Adrenal gland (tissue), 5 donors: ENCODE measurements around the gene GNB1L.

Experiments
- POLR2A ChIP-seq, 2 donors: fragments of 450-650 bp; IDR thresholded peaks; one replicate each; pipeline ENCODE4 v1.6.1; 2017; ENCODE audit warnings: antibody characterized with exemption in 2 of 2, mild to moderate bottlenecking in 2 of 2, moderate library complexity in 1 of 2
- TF ChIP-seq, protein P1 (sequence below), 6 experiments: fragments of 450-650 bp in 4 of 6; fragments of 200-600 bp in 2 of 6; sonication (generic) in 1 of 6; IDR thresholded peaks; 1 replicate in 5 of 6; 2 replicates in 1 of 6; pipeline versions ENCODE4 v1.5.1 to v1.8.0; 2016 to 2021; ENCODE audit warnings: antibody characterized with exemption in 6 of 6, mild to moderate bottlenecking in 2 of 6, moderate library complexity in 1 of 6
- donor health status: DM: no; HTN: no; CAD: no.

DNA sequence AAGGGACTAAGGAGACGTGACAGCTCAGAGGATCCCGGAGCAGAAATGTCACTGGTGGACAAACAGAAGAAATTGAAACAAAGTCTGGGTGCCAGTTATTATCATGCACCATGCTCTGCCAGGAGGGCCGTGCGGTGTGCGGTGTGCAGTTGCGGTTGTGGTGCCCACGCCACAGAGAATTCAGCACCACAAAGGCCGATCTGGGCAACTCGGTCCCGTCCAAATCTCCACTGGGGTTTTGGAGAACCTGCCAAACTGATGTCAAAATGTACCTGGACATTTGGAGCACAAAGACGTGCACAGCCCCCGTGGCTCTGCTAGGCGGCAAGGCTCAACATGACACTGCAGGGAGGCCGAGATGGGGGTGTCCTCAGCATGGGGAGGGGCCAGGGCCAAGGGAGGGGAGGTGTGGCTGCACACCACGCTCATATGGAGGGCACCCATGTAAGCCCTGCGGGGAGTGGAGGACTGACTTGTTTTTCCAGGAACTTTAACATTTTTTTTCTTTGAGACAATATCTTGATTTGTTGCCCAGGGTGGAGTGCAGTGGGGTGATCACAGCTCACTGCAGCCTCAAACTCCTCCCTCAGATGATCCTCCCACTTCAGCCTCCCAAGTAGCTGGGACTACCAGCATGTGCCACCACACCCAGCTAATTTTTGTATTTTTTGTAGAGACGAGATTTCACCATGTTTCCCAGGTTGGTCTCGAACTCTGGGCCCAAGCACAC lies 39.4 kb downstream of the GNB1L start:
- TF ChIP-seq, protein P1, sequence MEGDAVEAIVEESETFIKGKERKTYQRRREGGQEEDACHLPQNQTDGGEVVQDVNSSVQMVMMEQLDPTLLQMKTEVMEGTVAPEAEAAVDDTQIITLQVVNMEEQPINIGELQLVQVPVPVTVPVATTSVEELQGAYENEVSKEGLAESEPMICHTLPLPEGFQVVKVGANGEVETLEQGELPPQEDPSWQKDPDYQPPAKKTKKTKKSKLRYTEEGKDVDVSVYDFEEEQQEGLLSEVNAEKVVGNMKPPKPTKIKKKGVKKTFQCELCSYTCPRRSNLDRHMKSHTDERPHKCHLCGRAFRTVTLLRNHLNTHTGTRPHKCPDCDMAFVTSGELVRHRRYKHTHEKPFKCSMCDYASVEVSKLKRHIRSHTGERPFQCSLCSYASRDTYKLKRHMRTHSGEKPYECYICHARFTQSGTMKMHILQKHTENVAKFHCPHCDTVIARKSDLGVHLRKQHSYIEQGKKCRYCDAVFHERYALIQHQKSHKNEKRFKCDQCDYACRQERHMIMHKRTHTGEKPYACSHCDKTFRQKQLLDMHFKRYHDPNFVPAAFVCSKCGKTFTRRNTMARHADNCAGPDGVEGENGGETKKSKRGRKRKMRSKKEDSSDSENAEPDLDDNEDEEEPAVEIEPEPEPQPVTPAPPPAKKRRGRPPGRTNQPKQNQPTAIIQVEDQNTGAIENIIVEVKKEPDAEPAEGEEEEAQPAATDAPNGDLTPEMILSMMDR (IDR thresholded peaks at IDR 0.05): no peak
- no peak for TF ChIP-seq POLR2A (IDR thresholded peaks at IDR 0.05)
